ENCODE results near the gene IL3. TPM values are rescaled to one million over a fixed set of nuclear protein-coding genes. Genes with fewer than 3 reads are reported as not detected.

Gene IL3
- total and polyA plus RNA-seq, 9 of the 15 experiments (the other 6 are each of a cell fraction or from before 2014, with no cell fraction given): not detected

DNA sequence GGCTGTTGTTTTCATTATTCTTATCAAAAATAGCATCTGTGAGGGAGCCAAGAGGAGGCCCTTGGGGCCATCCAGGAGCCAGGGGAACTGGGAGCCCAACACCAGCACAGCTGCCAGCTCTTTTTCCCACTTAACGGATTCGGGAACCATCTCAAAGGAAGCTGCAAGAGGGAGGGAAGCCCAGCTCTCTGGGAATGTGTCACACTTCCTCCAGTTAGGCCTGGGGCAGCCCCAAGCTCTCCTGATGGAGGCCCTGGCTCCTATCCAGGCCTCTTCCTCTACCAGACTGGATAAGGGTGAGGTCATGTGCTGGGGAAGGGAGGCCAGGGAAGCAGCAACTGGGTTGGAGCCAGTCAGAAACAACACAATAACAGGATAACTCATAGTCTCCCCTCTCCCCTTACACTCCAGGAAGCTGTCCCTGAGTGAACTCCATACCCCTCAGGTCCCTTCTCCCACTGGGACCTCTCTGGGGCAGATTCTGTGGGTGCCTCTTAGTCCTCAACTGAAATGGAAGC is 25.9 kb downstream of the IL3 start (continued):
- TF ChIP-seq, protein P1, sequence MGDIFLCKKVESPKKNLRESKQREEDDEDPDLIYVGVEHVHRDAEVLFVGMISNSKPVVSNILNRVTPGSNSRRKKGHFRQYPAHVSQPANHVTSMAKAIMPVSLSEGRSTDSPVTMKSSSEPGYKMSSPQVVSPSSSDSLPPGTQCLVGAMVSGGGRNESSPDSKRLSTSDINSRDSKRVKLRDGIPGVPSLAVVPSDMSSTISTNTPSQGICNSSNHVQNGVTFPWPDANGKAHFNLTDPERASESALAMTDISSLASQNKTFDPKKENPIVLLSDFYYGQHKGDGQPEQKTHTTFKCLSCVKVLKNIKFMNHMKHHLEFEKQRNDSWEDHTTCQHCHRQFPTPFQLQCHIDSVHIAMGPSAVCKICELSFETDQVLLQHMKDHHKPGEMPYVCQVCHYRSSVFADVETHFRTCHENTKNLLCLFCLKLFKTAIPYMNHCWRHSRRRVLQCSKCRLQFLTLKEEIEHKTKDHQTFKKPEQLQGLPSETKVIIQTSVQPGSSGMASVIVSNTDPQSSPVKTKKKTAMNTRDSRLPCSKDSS (IDR thresholded peaks at IDR 0.05; ENCODE audit: low read depth, partially characterized antibody): no peak
- no peak for TF ChIP-seq MEF2D (tag; conservative IDR thresholded peaks at IDR 0.05; ENCODE audit: low read depth)
- TF ChIP-seq GTF2A2 (tag; IDR thresholded peaks at IDR 0.05): no peak
- TF ChIP-seq, protein P2, sequence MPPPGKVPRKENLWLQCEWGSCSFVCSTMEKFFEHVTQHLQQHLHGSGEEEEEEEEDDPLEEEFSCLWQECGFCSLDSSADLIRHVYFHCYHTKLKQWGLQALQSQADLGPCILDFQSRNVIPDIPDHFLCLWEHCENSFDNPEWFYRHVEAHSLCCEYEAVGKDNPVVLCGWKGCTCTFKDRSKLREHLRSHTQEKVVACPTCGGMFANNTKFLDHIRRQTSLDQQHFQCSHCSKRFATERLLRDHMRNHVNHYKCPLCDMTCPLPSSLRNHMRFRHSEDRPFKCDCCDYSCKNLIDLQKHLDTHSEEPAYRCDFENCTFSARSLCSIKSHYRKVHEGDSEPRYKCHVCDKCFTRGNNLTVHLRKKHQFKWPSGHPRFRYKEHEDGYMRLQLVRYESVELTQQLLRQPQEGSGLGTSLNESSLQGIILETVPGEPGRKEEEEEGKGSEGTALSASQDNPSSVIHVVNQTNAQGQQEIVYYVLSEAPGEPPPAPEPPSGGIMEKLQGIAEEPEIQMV (tag; conservative IDR thresholded peaks at IDR 0.05; ENCODE audit: low read depth): 0 out of 2 replicates have a peak, but pooled peaks have one; percentile 20
- TF ChIP-seq NFATC3 (IDR thresholded peaks at IDR 0.05): no peak
- TF ChIP-seq, protein P3, sequence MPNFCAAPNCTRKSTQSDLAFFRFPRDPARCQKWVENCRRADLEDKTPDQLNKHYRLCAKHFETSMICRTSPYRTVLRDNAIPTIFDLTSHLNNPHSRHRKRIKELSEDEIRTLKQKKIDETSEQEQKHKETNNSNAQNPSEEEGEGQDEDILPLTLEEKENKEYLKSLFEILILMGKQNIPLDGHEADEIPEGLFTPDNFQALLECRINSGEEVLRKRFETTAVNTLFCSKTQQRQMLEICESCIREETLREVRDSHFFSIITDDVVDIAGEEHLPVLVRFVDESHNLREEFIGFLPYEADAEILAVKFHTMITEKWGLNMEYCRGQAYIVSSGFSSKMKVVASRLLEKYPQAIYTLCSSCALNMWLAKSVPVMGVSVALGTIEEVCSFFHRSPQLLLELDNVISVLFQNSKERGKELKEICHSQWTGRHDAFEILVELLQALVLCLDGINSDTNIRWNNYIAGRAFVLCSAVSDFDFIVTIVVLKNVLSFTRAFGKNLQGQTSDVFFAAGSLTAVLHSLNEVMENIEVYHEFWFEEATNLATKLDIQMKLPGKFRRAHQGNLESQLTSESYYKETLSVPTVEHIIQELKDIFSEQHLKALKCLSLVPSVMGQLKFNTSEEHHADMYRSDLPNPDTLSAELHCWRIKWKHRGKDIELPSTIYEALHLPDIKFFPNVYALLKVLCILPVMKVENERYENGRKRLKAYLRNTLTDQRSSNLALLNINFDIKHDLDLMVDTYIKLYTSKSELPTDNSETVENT (CRISPR knock-in tag; IDR thresholded peaks at IDR 0.05): no peak
- no peak for TF ChIP-seq TFAM (CRISPR knock-in tag; conservative IDR thresholded peaks at IDR 0.05)
- TF ChIP-seq ARID2 (IDR thresholded peaks at IDR 0.05): no peak
- TF ChIP-seq FOXA1 (IDR thresholded peaks at IDR 0.05; ENCODE audit: borderline replicate concordance): no peak
- no peak for TF ChIP-seq TAF1 (IDR thresholded peaks at IDR 0.05; ENCODE audit: control insufficient read depth, extremely low read depth, insufficient read depth, low read length, severe bottlenecking)
- TF ChIP-seq ARNT (IDR thresholded peaks at IDR 0.05): no peak
- TF ChIP-seq CBX2 (IDR thresholded peaks at IDR 0.05; ENCODE audit: insufficient read depth, low read length, poor library complexity, severe bottlenecking): no peak
- no peak for TF ChIP-seq MYBL2 (IDR thresholded peaks at IDR 0.05; ENCODE audit: low read depth)
- no peak for TF ChIP-seq MYBL2 (CRISPR knock-in tag; IDR thresholded peaks at IDR 0.05; ENCODE audit: borderline replicate concordance)
- TF ChIP-seq GATA2 (CRISPR knock-in tag; IDR thresholded peaks at IDR 0.05): no peak
- peak; percentile 49 for TF ChIP-seq BHLHE40 (IDR thresholded peaks at IDR 0.05; ENCODE audit: low read length)
- TF ChIP-seq NR2F6 (CRISPR knock-in tag; IDR thresholded peaks at IDR 0.05): no peak
- TF ChIP-seq SNIP1 (IDR thresholded peaks at IDR 0.05; ENCODE audit: low read depth): no peak
- TF ChIP-seq, protein P4, sequence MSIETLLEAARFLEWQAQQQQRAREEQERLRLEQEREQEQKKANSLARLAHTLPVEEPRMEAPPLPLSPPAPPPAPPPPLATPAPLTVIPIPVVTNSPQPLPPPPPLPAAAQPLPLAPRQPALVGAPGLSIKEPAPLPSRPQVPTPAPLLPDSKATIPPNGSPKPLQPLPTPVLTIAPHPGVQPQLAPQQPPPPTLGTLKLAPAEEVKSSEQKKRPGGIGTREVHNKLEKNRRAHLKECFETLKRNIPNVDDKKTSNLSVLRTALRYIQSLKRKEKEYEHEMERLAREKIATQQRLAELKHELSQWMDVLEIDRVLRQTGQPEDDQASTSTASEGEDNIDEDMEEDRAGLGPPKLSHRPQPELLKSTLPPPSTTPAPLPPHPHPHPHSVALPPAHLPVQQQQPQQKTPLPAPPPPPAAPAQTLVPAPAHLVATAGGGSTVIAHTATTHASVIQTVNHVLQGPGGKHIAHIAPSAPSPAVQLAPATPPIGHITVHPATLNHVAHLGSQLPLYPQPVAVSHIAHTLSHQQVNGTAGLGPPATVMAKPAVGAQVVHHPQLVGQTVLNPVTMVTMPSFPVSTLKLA (conservative IDR thresholded peaks at IDR 0.05): no peak
- TF ChIP-seq PHB2 (IDR thresholded peaks at IDR 0.05; ENCODE audit: low read depth): no peak

All from K562 (cell line).